Measurements from ENCODE around the gene MORC2. TPM values are rescaled to one million over a fixed set of nuclear protein-coding genes. Genes with fewer than 3 reads are reported as not detected.

MORC2 gene
- polyA plus RNA-seq, 1 donor (not counting 4 experiments of a cell fraction or from before 2014, with no cell fraction given), result 14.1 TPM

- H4K20me1 ChIP-seq (ENCODE audit: control insufficient read depth, extremely low read depth, insufficient read depth, low read length), result no peaks in the 10 kb centered on the region
- peak within 1 kb of the TSS; percentile 81 for H2AFZ ChIP-seq (ENCODE audit: control insufficient read depth, low read length)
- peaks cover 12 to 34% of the 10 kb centered on the region in 2 experiments for H3K36me3 ChIP-seq (ENCODE audit: control insufficient read depth in 2 of 2, extremely low read depth in 1 of 2, insufficient read depth in 2 of 2, low read length in 2 of 2)
- peak within 1 kb of the TSS; percentile 92 for H3K4me2 ChIP-seq (ENCODE audit: control insufficient read depth, extremely low read depth, insufficient read depth, low read depth, low read length)
- H3K9ac ChIP-seq (ENCODE audit: control insufficient read depth, extremely low read depth, insufficient read depth, low read length), result peak within 1 kb of the TSS; percentile 82
- peak within 1 kb of the TSS; percentile 72 for H3K27ac ChIP-seq (ENCODE audit: control insufficient read depth, insufficient read depth, low read length)
- peaks cover 8% of the 10 kb centered on the region for H3K9me3 ChIP-seq (ENCODE audit: control insufficient read depth, low read depth, low read length)
- peaks cover 14% of the 10 kb centered on the region for H3K4me1 ChIP-seq (ENCODE audit: control insufficient read depth, extremely low read depth, insufficient read depth, low read length)
- TF ChIP-seq EZH2 (IDR thresholded peaks at IDR 0.05; ENCODE audit: low read length), result no peak
- TF ChIP-seq, protein P1, sequence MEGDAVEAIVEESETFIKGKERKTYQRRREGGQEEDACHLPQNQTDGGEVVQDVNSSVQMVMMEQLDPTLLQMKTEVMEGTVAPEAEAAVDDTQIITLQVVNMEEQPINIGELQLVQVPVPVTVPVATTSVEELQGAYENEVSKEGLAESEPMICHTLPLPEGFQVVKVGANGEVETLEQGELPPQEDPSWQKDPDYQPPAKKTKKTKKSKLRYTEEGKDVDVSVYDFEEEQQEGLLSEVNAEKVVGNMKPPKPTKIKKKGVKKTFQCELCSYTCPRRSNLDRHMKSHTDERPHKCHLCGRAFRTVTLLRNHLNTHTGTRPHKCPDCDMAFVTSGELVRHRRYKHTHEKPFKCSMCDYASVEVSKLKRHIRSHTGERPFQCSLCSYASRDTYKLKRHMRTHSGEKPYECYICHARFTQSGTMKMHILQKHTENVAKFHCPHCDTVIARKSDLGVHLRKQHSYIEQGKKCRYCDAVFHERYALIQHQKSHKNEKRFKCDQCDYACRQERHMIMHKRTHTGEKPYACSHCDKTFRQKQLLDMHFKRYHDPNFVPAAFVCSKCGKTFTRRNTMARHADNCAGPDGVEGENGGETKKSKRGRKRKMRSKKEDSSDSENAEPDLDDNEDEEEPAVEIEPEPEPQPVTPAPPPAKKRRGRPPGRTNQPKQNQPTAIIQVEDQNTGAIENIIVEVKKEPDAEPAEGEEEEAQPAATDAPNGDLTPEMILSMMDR (optimal IDR thresholded peaks at IDR 0.05 in 1 of 3, IDR thresholded peaks at IDR 0.05 in 1 of 3, conservative IDR thresholded peaks at IDR 0.05 in 1 of 3; ENCODE audit: extremely low read depth in 1 of 3, insufficient read depth in 2 of 3, low read length in 3 of 3), result no peak
- FAIRE-seq (peak; percentile 43), DNase-seq (ENCODE audit: low read depth, low spot score) (peak; percentile 85)
- no peaks in the 10 kb centered on the region for H3K27me3 ChIP-seq (ENCODE audit: control insufficient read depth, extremely low read depth, insufficient read depth, low read length)
- no peaks in the 10 kb centered on the region for H3K9me1 ChIP-seq (ENCODE audit: control insufficient read depth, extremely low read depth, insufficient read depth, low read length)
- dilution Hi-C loops (cut with MboI; ENCODE audit: extremely low pct_ligation_motif_present, low sequenced_read_pairs), result loop anchor here (25.0 kb wide), 1 partner anchor 93 kb away; no protein-coding TSS in a partner anchor
- peak within 1 kb of the TSS; percentile 67 to 89 (median 85) for H3K4me3 ChIP-seq (ENCODE audit: control insufficient read depth in 2 of 3, extremely low read depth in 1 of 3, insufficient read depth in 2 of 3, low read depth in 1 of 3, low read length in 3 of 3)
- H3K79me2 ChIP-seq (ENCODE audit: control insufficient read depth, insufficient read depth, low read length), result peaks cover 40% of the 10 kb centered on the region
Observed at GRCh38 chr22:30968924-30969531, 454 bp upstream of the MORC2 start, which contains the start of gene TUG1. Gene TUG1, plus strand, starts transcription at chr22:30969265.

- Histone ChIP-seq H3K79me2 (ENCODE audit: control insufficient read depth, insufficient read depth, low read length) (peaks cover 9% of the 10 kb centered on the region), H3K27ac (ENCODE audit: control insufficient read depth, insufficient read depth, low read length) (no peak overlapping the region), H3K4me2 (ENCODE audit: control insufficient read depth, extremely low read depth, insufficient read depth, low read depth, low read length) (no peak overlapping the region), H3K36me3 (ENCODE audit: control insufficient read depth in 2 of 2, extremely low read depth in 1 of 2, insufficient read depth in 2 of 2, low read length in 2 of 2) (peaks cover 0 to 6% of the 10 kb centered on the region in 2 experiments), H3K27me3 (ENCODE audit: control insufficient read depth, extremely low read depth, insufficient read depth, low read length) (no peaks in the 10 kb centered on the region), H3K4me3 (ENCODE audit: control insufficient read depth in 2 of 3, extremely low read depth in 1 of 3, insufficient read depth in 2 of 3, low read depth in 1 of 3, low read length in 3 of 3) (no peak overlapping the region), H2AFZ (ENCODE audit: control insufficient read depth, low read length) (no peak overlapping the region), H3K9ac (ENCODE audit: control insufficient read depth, extremely low read depth, insufficient read depth, low read length) (no peak overlapping the region), H4K20me1 (ENCODE audit: control insufficient read depth, extremely low read depth, insufficient read depth, low read length) (no peaks in the 10 kb centered on the region), H3K4me1 (ENCODE audit: control insufficient read depth, extremely low read depth, insufficient read depth, low read length) (peaks cover 6% of the 10 kb centered on the region), H3K9me1 (ENCODE audit: control insufficient read depth, extremely low read depth, insufficient read depth, low read length) (no peaks in the 10 kb centered on the region), H3K9me3 (ENCODE audit: control insufficient read depth, low read depth, low read length) (peaks cover 6% of the 10 kb centered on the region)
- no peak for DNase-seq (ENCODE audit: low read depth, low spot score)
- dilution Hi-C loops (cut with MboI; ENCODE audit: extremely low pct_ligation_motif_present, low sequenced_read_pairs), result loop anchor here (25.0 kb wide), 1 partner anchor 97 kb away; no protein-coding TSS in a partner anchor
- TF ChIP-seq, protein P1 (optimal IDR thresholded peaks at IDR 0.05 in 1 of 3, IDR thresholded peaks at IDR 0.05 in 1 of 3, conservative IDR thresholded peaks at IDR 0.05 in 1 of 3; ENCODE audit: extremely low read depth in 1 of 3, insufficient read depth in 2 of 3, low read length in 3 of 3), result no peak
- TF ChIP-seq EZH2 (IDR thresholded peaks at IDR 0.05; ENCODE audit: low read length), result no peak
- no peak for FAIRE-seq
Observed at GRCh38 chr22:30964858-30965257, 3.7 kb downstream of the MORC2 start.
